Hematopoietic multipotent progenitor cell treated with erythropoietin and hydrocortisone succinate and interleukin-3 and kit ligand, for 17 days (in vitro differentiated cells): ENCODE data around the gene LAMA3.

Source experiments
- DNase-seq: peaks from one replicate; pipeline ENCODE4 v3.0.0-alpha.2; 2015; ENCODE audit warnings: low spot score

LAMA3 gene

GRCh38 chr18:23972453-23972852 is 283.2 kb downstream of the LAMA3 start:
- DNase-seq, result no peak

GRCh38 chr18:23977103-23977502 is 287.9 kb downstream of the LAMA3 start:
- no peak for DNase-seq

DNA sequence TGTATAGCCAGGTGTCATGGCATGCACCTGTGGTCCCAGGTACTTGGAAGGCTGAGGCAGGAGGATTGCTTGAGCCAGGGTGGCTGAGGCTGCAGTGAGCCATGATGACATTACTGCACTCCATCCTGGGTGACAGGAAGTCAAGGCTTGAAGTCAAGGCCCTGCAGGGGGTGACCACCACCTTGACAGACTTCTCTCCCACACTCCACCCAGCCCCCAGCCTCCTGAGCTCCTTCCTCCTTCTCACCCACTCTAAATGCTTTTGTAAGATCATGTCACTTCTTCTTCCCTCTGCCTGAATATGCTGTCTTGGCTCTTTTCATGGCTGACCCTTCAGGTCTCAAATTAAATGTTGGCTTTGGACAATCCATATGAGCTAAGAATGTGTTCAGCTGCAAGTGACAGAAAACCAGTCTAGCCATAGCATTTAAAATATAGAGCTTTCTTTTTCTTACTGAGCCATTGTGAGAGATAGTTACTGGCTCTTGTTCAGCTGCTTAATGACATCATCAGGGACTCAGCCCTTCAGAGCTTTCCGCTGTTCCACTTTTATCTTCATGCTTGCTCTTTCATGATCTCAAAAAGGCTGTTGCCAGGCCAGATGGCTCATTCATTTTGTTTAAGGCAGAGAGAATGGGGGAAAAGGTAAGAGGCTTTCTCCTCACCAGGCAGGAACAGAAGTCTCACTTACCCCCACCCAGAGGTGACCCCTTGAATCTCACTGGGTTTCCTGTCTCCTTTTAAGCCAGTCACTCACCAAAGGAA is 288.6 kb downstream of the LAMA3 start:
- DNase-seq, result no peak

GRCh38 chr18:23981369-23981980 is 292.2 kb downstream of the LAMA3 start:
- DNase-seq, result no peak

DNA sequence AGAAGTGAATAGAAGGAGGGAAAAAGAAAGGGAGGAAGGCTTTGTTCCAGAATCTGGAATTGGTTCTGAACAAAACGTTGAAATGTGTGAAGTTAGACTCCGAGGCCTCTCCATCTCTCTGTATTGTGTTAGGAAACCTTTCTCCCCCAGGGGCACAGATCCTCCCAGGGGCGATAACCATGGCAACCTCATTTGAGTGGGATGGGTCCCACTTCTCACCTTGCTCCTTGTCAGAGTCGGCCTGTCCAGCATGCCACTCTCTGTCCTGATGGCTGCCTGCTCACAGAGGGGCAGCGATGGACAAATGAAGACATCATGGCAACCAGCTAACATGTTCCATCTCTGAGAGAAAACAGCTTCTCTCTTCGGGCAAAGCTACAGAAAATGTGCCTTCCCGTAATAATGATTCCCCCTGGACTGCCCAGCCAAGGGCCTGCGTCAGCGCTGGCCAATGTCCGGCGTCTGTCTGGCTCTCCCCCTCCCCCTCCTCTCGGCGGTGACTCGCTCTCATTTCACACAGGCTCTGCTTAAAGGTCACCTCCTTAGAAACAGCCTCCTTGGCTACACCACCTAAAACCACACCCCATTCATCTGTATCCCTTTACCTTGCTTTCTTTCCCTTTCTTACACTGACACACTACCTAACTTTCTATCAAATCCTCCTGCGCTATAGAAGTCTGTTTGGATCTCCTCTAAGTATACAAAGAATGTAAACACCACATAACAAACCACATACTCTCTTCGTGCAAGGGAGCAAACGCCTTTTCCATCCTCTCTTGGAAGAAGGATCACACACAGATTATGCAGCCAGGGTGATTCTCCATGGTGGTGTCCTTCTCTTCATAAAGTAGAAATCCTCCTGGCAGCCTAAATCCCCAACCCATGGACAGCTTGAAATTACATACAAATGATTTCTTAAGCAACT is 293.2 kb downstream of the LAMA3 start:
- DNase-seq, result no peak

GRCh38 chr18:23983112-23983511 is 293.9 kb downstream of the LAMA3 start:
- DNase-seq, result no peak

DNA sequence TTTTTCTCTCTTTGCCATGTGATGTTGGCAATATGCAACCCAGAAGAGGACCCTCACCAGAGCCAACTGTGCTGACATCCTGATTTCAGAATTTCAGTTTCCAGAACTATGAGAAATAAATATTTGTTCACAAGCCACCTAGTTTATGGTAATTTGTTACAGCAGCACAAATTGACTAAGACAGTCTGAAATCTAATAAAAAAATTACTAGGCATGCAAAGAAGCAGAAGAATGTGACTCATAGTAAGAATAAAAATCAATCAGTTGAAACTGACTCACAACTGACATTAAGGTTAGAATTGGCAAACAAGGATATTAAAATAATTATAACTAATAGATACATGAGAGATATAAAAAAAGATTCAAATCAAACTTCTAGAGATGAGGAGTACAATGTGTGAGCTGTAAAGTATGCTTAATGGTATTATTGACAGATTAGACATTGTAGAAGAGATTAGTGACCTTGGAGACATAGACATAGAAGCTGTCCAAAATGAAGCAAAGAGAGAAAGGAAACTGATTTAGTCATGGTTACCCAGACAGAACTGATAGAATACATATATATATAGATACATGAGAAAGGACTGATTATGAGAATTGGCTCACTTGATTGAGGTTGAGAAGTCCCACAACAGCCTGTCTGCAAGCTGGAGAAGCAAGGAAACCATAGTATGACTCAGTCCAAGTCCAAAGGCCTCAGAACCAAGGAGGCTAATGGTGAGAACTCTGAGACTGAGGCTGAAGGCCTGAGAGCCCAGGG is 297.5 kb downstream of the LAMA3 start:
- no peak for DNase-seq

DNA sequence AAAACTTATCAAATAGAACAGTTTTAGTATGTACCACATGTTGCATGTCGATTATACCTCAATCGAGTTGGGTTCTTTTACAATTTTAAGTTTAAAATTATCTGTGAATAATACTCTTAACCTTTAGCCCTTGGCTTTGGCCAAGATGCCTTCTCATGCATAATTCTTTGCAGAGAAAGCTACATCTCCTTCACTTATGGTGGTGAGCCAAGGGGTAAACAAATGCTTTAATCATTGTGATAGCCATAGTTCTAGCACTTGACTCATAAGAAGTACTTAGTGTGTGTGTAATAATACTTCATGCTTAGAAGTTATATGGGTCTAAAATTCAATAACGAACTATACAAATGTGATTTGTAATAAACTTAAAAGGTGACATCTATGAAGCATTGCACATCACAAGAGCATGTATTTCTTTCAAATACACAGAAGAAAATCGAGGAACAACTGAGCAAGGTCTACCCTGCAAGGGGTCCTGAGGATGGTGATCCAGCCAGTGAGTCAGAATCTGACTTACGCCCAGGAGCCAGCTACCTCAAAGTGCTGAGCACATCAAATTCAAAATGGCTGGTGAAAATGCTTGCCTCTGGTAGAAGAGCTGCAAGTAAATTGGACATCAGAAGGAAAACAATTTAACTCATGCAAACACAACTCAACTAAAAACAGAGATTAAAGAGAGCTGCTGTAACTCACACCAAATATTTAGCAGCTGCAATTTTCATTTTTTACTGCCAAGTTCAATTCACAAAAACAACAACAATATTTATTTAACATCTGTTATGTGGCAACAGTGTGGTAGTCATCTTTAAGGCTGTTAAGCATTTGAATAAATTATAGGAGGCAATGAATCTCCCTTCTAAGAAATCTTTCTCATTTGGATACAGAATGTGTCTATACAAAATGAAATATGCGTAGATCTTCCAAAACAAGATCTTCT is 301.5 kb downstream of the LAMA3 start:
- DNase-seq, result no peak

DNA sequence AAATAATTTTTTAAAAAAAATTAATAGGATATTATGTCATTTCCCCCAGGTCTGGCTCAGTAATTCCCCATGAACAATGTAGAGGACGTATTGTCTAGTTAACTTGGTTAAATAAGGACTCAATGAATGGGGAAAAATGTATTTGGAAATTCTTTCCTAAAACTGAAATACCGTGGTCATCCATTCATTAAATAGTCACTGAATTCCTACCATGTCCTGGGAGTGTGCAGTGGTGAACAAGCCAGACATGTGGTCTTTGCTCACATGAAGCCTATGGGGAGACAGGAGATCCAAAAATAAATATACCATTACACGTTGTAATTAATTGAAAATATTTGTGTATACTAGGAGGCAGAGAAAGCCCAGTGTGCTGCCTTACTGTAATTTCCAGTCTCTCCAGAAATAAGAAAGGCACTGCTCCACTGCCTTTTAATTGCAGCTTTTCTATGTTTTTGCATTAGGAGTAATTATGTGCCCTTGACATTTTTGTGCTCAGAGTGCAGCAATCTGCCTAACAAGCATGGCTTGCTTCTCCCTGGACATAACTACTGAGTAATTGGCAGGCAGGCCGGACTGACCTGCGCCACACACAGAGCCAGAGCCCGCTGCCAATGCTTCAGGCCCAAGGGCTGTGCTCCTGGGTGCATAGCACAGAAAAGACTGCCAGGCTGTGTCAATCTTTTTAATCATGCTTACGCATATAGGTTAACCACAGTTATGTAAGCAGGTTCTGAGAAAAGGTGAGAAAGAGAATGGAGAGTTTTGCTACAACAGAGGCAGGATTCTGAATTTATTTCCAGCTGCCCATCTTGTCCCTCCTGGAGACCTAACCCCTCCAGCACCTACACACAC is 303.1 kb downstream of the LAMA3 start:
- no peak for DNase-seq

DNA sequence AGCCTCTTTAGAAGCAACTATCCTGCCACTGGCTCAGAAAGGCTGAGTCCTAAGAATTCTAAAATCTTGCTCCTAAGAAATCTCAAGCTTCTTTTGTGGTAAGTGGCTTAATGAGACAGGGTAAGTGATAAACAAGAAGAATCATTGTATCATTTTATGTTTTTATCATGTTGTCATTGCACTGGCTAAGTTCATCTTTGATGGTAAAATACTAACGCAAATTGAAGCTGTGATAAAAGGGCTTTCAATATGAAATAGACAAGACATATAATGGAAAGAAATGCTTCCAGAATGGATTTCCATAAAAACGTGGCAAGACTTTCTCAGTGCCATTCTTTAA is 303.7 kb downstream of the LAMA3 start:
- DNase-seq, result no peak

DNA sequence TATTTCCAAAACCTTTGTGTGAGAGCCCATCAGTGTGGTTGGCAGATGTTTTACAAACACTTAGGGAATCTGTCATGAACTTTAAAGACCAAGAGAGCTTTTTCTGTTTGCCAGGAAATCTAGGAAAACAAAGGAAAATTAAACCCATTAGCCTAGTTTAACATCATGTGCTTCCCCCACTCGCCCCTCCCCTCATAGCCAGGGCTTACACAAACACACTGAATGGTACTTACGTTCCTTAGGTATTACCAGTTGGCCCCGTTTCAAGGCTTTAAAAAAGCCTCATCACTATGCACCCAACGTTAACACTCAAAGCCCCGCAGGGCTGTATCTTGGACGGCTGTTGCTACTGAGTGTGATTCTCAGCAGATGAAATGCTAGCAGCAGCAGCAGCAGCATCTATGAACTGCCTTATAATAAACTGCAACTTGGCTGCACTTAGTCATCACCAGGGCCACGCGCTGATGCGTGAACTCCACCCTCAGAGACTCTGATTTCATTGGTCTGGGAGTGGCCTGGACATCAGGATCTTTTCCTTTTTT is 305.2 kb downstream of the LAMA3 start:
- no peak for DNase-seq

DNA sequence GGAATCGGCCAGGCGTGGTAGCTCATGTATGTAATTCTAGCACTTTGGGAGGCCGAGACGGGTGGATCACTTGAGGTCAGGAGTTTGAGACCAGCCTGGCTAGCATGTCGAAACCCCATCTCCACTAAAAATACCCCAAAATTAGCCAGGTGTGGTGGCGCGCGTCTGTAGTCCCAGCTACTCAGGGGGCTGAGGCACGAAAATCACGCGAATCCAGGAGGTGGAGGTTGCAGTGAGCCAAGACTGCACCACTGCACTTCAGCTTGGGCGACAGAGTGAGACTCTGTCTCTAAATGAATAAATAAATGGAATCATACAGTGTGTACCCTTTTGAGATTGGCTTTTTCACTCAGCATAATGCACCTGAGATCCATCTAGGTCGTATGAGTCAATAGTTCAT is 305.9 kb downstream of the LAMA3 start:
- no peak for DNase-seq

DNA sequence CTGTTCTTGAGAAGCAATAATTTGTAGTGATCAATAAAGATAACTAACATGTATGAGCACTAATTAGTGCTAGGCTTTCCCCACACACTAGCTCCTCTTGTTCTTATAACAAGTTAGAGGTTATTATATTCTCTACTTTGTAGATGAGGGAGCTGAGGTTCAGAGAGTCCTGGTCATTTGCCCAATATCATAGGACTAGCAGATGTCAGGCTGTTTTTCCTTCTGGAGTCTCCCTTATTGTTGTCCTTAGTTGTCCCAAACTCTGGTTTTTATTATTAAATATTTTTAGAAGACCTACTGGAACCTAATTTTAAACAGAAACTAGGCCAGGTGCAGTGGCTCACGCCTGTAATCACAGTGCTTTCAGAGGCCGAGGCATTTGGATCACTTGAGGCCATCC is 308.8 kb downstream of the LAMA3 start:
- DNase-seq, result no peak

DNA sequence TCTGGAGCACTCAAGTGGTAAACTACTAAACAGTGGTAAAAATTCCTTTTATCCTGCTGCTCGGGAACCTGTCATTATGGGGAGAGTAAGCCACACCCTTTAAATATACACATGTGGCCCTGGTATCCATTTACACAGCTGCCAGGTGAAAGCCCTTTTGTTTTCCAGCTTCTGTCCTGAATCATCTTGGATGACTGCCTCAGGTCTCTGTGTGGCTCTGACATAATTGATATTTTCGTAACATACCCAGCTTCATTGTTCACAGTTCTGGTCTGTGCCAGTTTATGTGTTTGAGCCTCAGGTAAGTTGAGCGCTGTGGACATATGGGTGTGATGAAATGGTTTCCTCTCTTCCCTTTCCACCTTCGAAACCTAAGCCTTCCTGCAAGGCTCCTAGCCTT is 309.6 kb downstream of the LAMA3 start:
- DNase-seq, result no peak

DNA sequence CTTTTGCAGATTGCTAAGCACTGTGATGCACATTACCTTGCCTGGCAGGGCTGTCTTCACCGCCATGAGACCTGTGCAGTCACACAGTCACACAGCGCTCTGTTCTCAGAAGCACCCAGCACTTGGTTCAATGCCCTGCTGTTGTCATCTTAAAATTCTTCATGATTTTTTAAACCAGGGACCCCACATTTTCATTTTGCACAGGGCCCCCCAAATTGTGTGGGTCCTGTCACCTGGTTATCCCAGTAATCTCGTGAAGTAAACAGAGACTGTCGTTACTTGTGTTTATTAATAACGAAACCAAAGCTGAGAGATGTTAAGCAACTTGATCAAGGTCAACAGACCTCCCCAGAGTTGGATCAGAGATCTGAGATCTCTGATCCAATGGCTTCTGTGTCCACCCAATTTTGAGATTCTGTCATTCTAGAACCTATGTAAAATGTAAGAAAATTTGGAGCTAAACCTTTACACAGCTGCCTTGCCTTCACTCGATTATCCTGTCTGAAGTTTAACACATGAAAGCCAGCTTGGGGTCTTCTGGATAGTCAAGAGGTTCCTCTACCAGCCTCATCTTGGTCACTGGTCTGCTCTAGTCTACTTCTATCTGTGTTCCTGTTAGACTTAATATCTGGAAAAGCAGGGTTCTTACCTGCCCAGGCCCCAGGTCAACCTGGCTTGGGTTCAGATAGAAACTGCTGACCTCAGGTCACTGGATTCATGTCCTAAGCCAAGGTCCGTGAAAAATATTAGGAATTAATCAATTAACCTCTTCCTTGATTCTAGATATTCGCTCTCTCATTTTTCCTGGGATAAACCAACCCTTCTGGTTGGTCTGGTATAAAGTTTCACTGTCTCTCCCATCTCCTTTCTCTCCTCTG is 311.6 kb downstream of the LAMA3 start:
- no peak for DNase-seq

DNA sequence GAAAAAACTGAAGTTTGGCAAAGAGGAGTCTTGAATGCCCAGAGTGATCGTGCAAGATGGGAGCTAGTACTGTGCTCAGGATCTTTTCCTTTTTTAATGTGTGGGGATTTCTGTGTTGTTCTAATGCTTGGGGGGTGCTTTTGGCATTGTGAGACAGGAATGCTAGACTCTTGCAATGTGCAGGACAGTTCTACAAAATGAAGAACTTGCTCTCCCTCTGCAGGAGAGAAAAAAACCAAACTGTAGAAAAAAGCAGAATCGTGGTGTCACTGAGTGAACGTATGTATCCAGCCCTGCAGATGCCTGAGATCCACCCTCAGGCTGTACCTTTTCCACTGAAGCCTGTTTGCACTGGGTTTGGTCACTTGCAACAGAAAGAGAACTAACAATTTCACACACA is 313.2 kb downstream of the LAMA3 start:
- DNase-seq, result no peak

GRCh38 chr18:24003288-24003687 is 314.0 kb downstream of the LAMA3 start:
- DNase-seq, result no peak

- no peak for DNase-seq
Observed at GRCh38 chr18:24003903-24004640, 314.8 kb downstream of the LAMA3 start.
